ENCODE data around the gene DDX28. TPM values are rescaled to one million over a fixed set of nuclear protein-coding genes. Genes with fewer than 3 reads are reported as not detected.
"Not testable (repeated sequence)": the region's sequence is repeated elsewhere in the genome, so short reads cannot be mapped to it uniquely, and the experiment has no call there.

The DDX28 gene
- total and polyA plus RNA-seq, 4 donors: 7.6 to 11.6 (median 8.4) TPM

DNA sequence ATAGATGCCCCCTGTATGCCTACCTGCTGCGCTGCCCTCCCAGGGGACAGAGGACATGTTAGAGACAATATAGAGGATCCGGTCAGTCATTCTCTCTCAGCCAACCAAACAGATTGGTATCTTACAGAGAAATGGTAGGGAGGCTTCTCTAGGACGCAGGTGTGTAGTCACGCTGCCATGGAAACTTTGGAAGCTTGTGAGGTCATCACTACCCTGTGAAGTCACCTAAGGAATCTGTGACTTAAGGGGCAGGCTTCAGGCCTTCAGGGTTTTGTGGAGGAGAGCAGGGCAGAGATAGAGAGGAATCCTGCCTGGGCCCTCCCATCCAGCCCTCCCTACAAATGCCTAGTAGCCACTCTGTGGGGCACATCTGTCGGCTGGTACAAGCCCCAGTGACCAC is 7.4 kb downstream of the DDX28 start, which contains the start of gene DPEP2NB (continued):
- no peak for TF ChIP-seq HNF4A (conservative IDR thresholded peaks at IDR 0.05)
- no peak for TF ChIP-seq JUND (IDR thresholded peaks at IDR 0.05)

DNA sequence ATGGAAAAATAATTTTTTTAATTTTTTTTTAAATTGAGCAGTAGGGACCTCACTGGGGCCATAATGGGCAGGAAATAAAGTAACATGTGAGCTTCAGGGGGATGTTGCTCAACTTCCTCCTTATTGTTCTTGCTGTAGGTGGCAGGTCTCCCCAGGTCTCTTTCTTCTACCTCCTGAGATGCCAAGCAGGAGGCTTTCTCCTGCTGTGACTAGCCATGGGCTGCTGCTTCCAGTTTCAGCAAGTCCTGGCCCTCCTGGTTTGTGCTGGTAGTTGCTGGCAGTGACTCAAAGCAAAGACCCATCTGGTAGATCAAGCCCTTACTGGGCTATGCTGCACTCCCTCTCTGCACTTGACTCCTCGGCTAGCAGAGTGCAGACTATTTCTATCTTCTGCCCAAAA is 9.6 kb downstream of the DDX28 start:
- no peak overlapping the region for H3K27ac ChIP-seq (ENCODE audit: low read depth in 1 of 2, low read length in 2 of 2)
- no peak overlapping the region for H3K9ac ChIP-seq (ENCODE audit: low read depth in 1 of 2, low read length in 2 of 2)
- H3K4me1 ChIP-seq (ENCODE audit: control insufficient read depth in 4 of 4, insufficient read depth in 4 of 4, low read length in 3 of 4): no peaks in the 10 kb centered on the region
- H3K36me3 ChIP-seq (ENCODE audit: control insufficient read depth in 4 of 4, insufficient read depth in 3 of 4, low read depth in 1 of 4, low read length in 3 of 4): no peaks in the 10 kb centered on the region
- no peaks in the 10 kb centered on the region for H3K9me3 ChIP-seq (ENCODE audit: control insufficient read depth in 4 of 4, low read length in 3 of 4)
- no peaks in the 10 kb centered on the region for H3K27me3 ChIP-seq (ENCODE audit: control insufficient read depth in 4 of 4, insufficient read depth in 4 of 4, low read length in 3 of 4)
- DNase-seq (ENCODE audit: low spot score): no peak
- WGBS: 76% methylated on average over 1 of the region's 1 CpG
- TF ChIP-seq NR2F2 (IDR thresholded peaks at IDR 0.05) (no peak), EGR1 (IDR thresholded peaks at IDR 0.05; ENCODE audit: low read depth in 2 of 2) (no peak), GABPA (IDR thresholded peaks at IDR 0.05 in 1 of 2, conservative IDR thresholded peaks at IDR 0.05 in 1 of 2) (no peak), TAF1 (conservative IDR thresholded peaks at IDR 0.05) (no peak), HNF4G (IDR thresholded peaks at IDR 0.05) (no peak), FOXA1 (IDR thresholded peaks at IDR 0.05) (no peak), YY1 (IDR thresholded peaks at IDR 0.05) (no peak), RAD21 (IDR thresholded peaks at IDR 0.05) (no peak), SP1 (IDR thresholded peaks at IDR 0.05) (no peak), FOXA2 (IDR thresholded peaks at IDR 0.05) (no peak), RXRA (IDR thresholded peaks at IDR 0.05) (no peak)
- TF ChIP-seq, protein P1, sequence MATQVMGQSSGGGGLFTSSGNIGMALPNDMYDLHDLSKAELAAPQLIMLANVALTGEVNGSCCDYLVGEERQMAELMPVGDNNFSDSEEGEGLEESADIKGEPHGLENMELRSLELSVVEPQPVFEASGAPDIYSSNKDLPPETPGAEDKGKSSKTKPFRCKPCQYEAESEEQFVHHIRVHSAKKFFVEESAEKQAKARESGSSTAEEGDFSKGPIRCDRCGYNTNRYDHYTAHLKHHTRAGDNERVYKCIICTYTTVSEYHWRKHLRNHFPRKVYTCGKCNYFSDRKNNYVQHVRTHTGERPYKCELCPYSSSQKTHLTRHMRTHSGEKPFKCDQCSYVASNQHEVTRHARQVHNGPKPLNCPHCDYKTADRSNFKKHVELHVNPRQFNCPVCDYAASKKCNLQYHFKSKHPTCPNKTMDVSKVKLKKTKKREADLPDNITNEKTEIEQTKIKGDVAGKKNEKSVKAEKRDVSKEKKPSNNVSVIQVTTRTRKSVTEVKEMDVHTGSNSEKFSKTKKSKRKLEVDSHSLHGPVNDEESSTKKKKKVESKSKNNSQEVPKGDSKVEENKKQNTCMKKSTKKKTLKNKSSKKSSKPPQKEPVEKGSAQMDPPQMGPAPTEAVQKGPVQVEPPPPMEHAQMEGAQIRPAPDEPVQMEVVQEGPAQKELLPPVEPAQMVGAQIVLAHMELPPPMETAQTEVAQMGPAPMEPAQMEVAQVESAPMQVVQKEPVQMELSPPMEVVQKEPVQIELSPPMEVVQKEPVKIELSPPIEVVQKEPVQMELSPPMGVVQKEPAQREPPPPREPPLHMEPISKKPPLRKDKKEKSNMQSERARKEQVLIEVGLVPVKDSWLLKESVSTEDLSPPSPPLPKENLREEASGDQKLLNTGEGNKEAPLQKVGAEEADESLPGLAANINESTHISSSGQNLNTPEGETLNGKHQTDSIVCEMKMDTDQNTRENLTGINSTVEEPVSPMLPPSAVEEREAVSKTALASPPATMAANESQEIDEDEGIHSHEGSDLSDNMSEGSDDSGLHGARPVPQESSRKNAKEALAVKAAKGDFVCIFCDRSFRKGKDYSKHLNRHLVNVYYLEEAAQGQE (IDR thresholded peaks at IDR 0.05): no peak
- TF ChIP-seq, protein P2, sequence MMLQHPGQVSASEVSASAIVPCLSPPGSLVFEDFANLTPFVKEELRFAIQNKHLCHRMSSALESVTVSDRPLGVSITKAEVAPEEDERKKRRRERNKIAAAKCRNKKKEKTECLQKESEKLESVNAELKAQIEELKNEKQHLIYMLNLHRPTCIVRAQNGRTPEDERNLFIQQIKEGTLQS (IDR thresholded peaks at IDR 0.05): no peak
- TF ChIP-seq, protein P3, sequence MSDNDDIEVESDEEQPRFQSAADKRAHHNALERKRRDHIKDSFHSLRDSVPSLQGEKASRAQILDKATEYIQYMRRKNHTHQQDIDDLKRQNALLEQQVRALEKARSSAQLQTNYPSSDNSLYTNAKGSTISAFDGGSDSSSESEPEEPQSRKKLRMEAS (IDR thresholded peaks at IDR 0.05): no peak
- TF ChIP-seq, protein P4, sequence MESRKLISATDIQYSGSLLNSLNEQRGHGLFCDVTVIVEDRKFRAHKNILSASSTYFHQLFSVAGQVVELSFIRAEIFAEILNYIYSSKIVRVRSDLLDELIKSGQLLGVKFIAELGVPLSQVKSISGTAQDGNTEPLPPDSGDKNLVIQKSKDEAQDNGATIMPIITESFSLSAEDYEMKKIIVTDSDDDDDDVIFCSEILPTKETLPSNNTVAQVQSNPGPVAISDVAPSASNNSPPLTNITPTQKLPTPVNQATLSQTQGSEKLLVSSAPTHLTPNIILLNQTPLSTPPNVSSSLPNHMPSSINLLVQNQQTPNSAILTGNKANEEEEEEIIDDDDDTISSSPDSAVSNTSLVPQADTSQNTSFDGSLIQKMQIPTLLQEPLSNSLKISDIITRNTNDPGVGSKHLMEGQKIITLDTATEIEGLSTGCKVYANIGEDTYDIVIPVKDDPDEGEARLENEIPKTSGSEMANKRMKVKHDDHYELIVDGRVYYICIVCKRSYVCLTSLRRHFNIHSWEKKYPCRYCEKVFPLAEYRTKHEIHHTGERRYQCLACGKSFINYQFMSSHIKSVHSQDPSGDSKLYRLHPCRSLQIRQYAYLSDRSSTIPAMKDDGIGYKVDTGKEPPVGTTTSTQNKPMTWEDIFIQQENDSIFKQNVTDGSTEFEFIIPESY (IDR thresholded peaks at IDR 0.05): no peak
- no peak overlapping the region for H3K4me3 ChIP-seq (ENCODE audit: low read depth in 1 of 3, low read length in 3 of 3)

DNA sequence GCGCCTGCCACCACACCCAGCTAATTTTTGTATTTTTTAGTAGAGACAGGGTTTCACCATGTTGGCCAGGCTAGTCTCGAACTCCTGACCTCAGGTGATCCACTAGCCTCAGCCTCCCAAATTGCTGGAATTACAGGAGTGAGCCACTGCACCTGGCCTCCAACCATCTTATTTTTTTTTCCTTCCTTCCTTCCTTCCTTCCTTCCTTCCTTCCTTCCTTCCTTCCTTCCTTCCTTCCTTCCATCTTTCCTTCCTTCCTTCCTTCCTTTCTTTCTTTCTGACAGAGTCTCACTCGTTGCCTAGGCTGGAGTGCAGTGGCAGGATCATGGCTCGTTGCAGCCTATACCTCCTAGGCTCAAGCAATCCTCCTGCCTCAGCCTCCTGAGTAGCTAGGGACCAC is 13.2 kb downstream of the DDX28 start:
- 78% methylated on average over 4 of the region's 4 CpGs for WGBS
- H3K4me3 ChIP-seq (ENCODE audit: low read depth in 1 of 3, low read length in 3 of 3): not testable (repeated sequence)

More for the DNA sequence above, 13.2 kb downstream of the DDX28 start:
- not testable (repeated sequence) for H3K4me1 ChIP-seq (ENCODE audit: control insufficient read depth in 4 of 4, insufficient read depth in 4 of 4, low read length in 3 of 4); H3K9ac ChIP-seq (ENCODE audit: low read depth in 1 of 2, low read length in 2 of 2); DNase-seq (ENCODE audit: low spot score); H3K9me3 ChIP-seq (ENCODE audit: control insufficient read depth in 4 of 4, low read length in 3 of 4); H3K27ac ChIP-seq (ENCODE audit: low read depth in 1 of 2, low read length in 2 of 2); H3K27me3 ChIP-seq (ENCODE audit: control insufficient read depth in 4 of 4, insufficient read depth in 4 of 4, low read length in 3 of 4); H3K36me3 ChIP-seq (ENCODE audit: control insufficient read depth in 4 of 4, insufficient read depth in 3 of 4, low read depth in 1 of 4, low read length in 3 of 4)
